GM19463 (cell line): ENCODE data around the gene GON4L.
"Not testable (repeated sequence)": the region's sequence is repeated elsewhere in the genome, so short reads cannot be mapped to it uniquely, and the experiment has no call there.

Source experiments
- ATAC-seq: cut with Tn5 transposase; IDR thresholded peaks from one replicate; pipeline ENCODE4 v1.9.1; 2021; ENCODE audit warnings: mild to moderate bottlenecking, moderate library complexity; ENCODE audit not compliant: unreplicated experiment

The GON4L gene

DNA sequence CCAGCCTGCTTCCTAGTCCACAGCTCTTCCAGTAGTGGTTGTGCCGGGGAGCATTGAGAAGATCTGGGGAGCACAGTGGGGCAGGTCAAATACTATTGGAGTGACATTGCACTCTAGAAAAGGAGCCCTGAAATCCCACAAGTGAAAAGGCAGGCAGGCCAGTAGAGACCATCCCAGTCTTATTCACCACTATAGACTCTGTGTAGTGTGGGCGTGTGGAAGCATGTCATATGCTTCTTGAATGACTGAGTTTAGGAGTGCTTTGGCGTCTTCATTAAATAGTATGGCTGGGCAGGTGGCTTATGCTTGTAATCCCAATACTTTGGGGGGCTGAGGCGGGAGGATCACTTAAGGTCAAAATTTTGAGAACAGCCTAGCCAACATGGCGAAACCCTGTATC lies 152.6 kb downstream of the GON4L start:
- ATAC-seq, result not testable (repeated sequence)

DNA sequence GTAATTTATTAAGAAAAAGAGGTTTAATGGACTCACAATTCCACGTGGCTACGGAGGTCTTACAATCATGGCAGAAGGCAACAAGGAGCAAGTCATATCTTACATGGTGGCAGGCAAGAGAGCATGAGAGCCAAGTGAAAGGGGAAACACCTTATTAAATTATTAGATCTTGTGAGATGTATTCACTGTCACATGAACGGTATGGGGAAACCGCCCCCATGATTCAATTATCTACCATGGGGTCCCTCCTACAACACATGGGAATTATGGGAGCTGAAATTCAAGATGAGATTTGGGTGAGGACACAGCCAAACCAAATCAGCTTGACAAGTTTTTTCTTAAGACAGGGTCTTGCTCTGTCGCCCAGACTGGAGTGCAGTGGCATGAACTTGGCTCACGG lies 153.8 kb downstream of the GON4L start:
- ATAC-seq, result no peak

DNA sequence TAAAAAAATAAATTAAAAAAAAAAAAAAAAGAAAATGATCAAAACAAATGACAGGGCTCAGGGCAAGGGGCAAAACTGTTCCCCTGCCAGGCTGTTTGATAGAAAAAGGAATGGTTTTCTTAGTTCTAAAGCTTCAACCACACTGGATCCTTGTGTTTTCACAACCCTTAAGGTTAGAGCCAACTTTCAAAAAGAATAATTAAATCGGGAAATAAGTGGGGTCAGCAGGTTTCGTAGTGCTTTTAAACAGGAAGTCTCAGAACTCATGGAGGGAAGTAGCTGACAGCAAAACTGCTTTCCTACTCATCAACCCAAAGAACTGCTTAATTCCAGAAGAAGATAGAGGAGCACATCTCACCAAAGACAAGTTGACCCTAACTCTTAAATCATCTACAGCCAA lies 155.3 kb downstream of the GON4L start:
- ATAC-seq, result not testable (repeated sequence)
